Measurements from ENCODE around the gene SLC43A2.

- no peak for TF ChIP-seq EZH2 (IDR thresholded peaks at IDR 0.05; ENCODE audit: borderline replicate concordance, low read depth, low read length, poor library complexity, severe bottlenecking)
- TF ChIP-seq CTCF (conservative IDR thresholded peaks at IDR 0.05; ENCODE audit: low read depth, low read length): no peak
These were observed 35.1 kb downstream of the SLC43A2 start for GRCh38 chr17:1593630-1593931.

Measured in A673 (cell line).